Measurements from ENCODE around the gene NCBP2.

The NCBP2 gene

GRCh38 chr3:196886144-196886543, 56.2 kb downstream of the NCBP2 start:
- H3F3A ChIP-seq (ENCODE audit: insufficient read depth, low read length) = no peaks in the 10 kb centered on the region
- H3K9me3 ChIP-seq (ENCODE audit: low read length) = no peaks in the 10 kb centered on the region
- H2AFZ ChIP-seq (ENCODE audit: low read length) = no peak overlapping the region
- H3K79me2 ChIP-seq (ENCODE audit: insufficient read depth, low read length) = peaks cover 53% of the 10 kb centered on the region
- no peak overlapping the region for H3K4me3 ChIP-seq (ENCODE audit: low read depth, low read length, poor library complexity, severe bottlenecking)
- H3K4me2 ChIP-seq (ENCODE audit: low read length) = no peak overlapping the region
- no peaks in the 10 kb centered on the region for H3K9me2 ChIP-seq (ENCODE audit: low read depth, low read length)
- H3K36me3 ChIP-seq (ENCODE audit: insufficient read depth, low read length) = peaks cover 53% of the 10 kb centered on the region
- H3K27ac ChIP-seq (ENCODE audit: low read depth, low read length, poor library complexity, severe bottlenecking) = no peak overlapping the region
- no peaks in the 10 kb centered on the region for H3K27me3 ChIP-seq (ENCODE audit: insufficient read depth, low read length)
- TF ChIP-seq CTCF (IDR thresholded peaks at IDR 0.05; ENCODE audit: low read length) = no peak
- no peak for TF ChIP-seq EZH2 (IDR thresholded peaks at IDR 0.05; ENCODE audit: borderline replicate concordance, low read length)
- no peak overlapping the region for H3K9ac ChIP-seq (ENCODE audit: low read length)
- no peaks in the 10 kb centered on the region; the same call in 1 of the 2 replicates for H4K20me1 ChIP-seq (ENCODE audit: insufficient read depth, low read length)
- peaks cover 9% of the 10 kb centered on the region for H3K4me1 ChIP-seq (ENCODE audit: insufficient read depth, low read length, severe bottlenecking)

Data from OCI-LY1 (cell line).